Measurements from ENCODE around the gene HOXB2.

HOXB2 gene

DNA sequence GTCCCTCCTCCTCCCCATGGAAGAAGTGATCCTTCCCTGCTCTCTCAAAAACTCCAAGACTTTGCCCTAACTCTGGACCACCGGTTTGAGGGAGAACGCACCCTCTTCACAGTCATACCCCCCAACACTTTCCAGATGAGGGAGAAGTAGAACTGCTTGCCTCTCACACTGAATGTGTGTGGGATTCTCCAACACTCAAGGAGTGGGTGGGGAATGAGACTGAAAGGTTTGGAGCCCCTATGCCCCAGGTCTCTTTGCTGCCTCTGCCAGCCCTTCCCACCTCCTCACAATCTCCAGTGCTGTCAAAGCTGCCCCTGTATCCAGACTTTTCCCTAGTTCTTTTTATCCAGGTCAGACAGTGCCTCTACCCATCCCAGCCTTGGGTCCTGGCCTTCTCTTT is 21.8 kb upstream of the HOXB2 start:
- no peaks in the 10 kb centered on the region for H3K9me3 ChIP-seq (ENCODE audit: insufficient read depth, low read depth, low read length)
- peak overlapping the region; percentile 98 for H3K4me2 ChIP-seq (ENCODE audit: low read depth, low read length, poor library complexity, severe bottlenecking)
- peaks cover 82% of the 10 kb centered on the region for H4K20me1 ChIP-seq (ENCODE audit: insufficient read depth, low read length, poor library complexity, severe bottlenecking)
- H3K9ac ChIP-seq (ENCODE audit: low read depth, low read length, poor library complexity, severe bottlenecking), result peak overlapping the region; percentile 95
- H3K27me3 ChIP-seq (ENCODE audit: insufficient read depth, low read length, poor library complexity, severe bottlenecking), result no peaks in the 10 kb centered on the region
- H2AFZ ChIP-seq (ENCODE audit: low read length), result no peak overlapping the region
- peak overlapping the region; percentile 89 for H3K4me3 ChIP-seq (ENCODE audit: low read length, poor library complexity, severe bottlenecking)
- peaks cover 88% of the 10 kb centered on the region for H3K4me1 ChIP-seq (ENCODE audit: insufficient read depth, low read length, poor library complexity, severe bottlenecking)
- H3K9me2 ChIP-seq (replicated peaks; ENCODE audit: low read depth, low read length), result no peaks in the 10 kb centered on the region
- H3F3A ChIP-seq (ENCODE audit: low read depth), result peaks cover 11% of the 10 kb centered on the region
- peaks cover 82% of the 10 kb centered on the region for H3K36me3 ChIP-seq (ENCODE audit: insufficient read depth, low read length)
- H3K79me2 ChIP-seq (ENCODE audit: insufficient read depth, low read length), result peaks cover 100% of the 10 kb centered on the region
- TF ChIP-seq, protein P1, sequence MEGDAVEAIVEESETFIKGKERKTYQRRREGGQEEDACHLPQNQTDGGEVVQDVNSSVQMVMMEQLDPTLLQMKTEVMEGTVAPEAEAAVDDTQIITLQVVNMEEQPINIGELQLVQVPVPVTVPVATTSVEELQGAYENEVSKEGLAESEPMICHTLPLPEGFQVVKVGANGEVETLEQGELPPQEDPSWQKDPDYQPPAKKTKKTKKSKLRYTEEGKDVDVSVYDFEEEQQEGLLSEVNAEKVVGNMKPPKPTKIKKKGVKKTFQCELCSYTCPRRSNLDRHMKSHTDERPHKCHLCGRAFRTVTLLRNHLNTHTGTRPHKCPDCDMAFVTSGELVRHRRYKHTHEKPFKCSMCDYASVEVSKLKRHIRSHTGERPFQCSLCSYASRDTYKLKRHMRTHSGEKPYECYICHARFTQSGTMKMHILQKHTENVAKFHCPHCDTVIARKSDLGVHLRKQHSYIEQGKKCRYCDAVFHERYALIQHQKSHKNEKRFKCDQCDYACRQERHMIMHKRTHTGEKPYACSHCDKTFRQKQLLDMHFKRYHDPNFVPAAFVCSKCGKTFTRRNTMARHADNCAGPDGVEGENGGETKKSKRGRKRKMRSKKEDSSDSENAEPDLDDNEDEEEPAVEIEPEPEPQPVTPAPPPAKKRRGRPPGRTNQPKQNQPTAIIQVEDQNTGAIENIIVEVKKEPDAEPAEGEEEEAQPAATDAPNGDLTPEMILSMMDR (conservative IDR thresholded peaks at IDR 0.05; ENCODE audit: low read length), result no peak
- no peak for TF ChIP-seq EZH2phosphoT487 (IDR thresholded peaks at IDR 0.05; ENCODE audit: borderline replicate concordance)

DNA sequence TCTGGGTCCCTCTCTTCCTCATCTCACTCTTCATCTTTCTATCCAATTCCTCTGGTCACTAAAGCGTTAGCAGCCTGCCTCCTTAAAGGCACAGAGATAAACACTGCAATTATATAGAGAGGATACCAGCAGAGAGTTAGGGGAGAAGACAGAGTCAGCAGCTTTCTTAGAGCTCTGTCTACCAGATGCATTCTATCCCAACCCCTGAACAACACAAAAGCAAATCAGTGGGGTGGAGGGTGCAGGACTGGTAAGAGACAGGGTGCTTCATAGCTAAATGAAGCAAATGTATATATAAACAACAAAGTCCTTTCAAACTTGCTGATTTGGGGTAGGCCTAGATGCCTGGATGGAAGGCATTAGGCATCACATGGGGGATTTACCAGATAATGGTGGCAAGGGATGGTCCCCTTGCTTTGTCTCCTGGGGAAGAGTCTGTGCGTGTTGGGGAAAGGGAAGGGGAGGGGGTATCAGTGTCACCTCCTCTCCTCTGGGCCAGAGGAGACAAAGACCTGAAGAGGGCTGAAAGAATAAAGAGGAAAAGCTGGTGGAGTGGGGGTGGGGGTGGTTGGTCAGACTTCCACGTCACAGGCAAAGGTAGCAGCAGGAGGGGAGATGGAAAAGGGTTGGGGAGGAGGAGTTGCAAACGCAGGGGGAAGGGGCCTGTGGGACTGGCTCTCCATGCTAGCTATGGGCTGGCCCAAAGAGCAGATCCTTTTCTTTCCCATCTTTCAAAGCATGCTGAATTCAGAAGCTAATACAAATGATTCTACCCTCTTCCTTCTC is 21.2 kb upstream of the HOXB2 start:
- Histone ChIP-seq H3K27me3 (ENCODE audit: insufficient read depth, low read length, poor library complexity, severe bottlenecking) (no peaks in the 10 kb centered on the region), H3K9me3 (ENCODE audit: insufficient read depth, low read depth, low read length) (no peaks in the 10 kb centered on the region), H3K4me2 (ENCODE audit: low read depth, low read length, poor library complexity, severe bottlenecking) (peak overlapping the region; percentile 98), H3K4me3 (ENCODE audit: low read length, poor library complexity, severe bottlenecking) (peak overlapping the region; percentile 89), H3K9me2 (replicated peaks; ENCODE audit: low read depth, low read length) (no peaks in the 10 kb centered on the region), H3K36me3 (ENCODE audit: insufficient read depth, low read length) (peaks cover 82% of the 10 kb centered on the region), H3K4me1 (ENCODE audit: insufficient read depth, low read length, poor library complexity, severe bottlenecking) (peaks cover 89% of the 10 kb centered on the region), H4K20me1 (ENCODE audit: insufficient read depth, low read length, poor library complexity, severe bottlenecking) (peaks cover 86% of the 10 kb centered on the region), H3F3A (ENCODE audit: low read depth) (peaks cover 11% of the 10 kb centered on the region), H3K79me2 (ENCODE audit: insufficient read depth, low read length) (peaks cover 100% of the 10 kb centered on the region), H2AFZ (ENCODE audit: low read length) (no peak overlapping the region), H3K9ac (ENCODE audit: low read depth, low read length, poor library complexity, severe bottlenecking) (peak overlapping the region; percentile 95)
- TF ChIP-seq EZH2phosphoT487 (IDR thresholded peaks at IDR 0.05; ENCODE audit: borderline replicate concordance), result no peak
- TF ChIP-seq, protein P1 (conservative IDR thresholded peaks at IDR 0.05; ENCODE audit: low read length), result no peak

DNA sequence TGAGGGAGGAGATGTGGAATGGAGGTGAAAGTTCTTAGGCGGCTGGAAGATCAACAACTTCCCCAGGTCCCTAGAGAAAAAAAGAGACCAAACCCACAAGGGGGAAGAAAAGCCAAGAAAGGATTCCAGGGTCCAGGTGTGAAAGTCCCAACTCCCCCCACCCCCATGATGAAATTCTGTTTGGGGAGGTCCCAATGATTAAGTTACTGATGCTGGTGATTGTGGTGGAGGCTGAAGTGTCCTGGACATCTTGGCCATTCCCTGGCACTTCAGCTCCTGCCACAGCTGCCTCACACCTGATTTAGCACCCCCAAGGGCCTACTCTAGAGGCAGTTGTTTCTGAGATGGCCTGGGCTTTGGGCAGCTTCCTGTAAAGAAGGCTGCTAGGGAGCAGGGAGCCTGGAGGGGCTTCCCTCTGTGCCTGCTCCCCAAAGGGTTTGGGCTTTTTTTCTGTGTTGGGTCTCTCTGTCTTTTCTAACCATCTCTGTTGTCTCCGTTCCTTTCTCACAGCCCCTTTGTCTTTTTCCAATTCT is 20.2 kb upstream of the HOXB2 start:
- TF ChIP-seq, protein P1 (conservative IDR thresholded peaks at IDR 0.05; ENCODE audit: low read length), result no peak
- TF ChIP-seq EZH2phosphoT487 (IDR thresholded peaks at IDR 0.05; ENCODE audit: borderline replicate concordance), result no peak
- peaks cover 87% of the 10 kb centered on the region for H4K20me1 ChIP-seq (ENCODE audit: insufficient read depth, low read length, poor library complexity, severe bottlenecking)
- H3K4me1 ChIP-seq (ENCODE audit: insufficient read depth, low read length, poor library complexity, severe bottlenecking), result peaks cover 89% of the 10 kb centered on the region
- H3K9ac ChIP-seq (ENCODE audit: low read depth, low read length, poor library complexity, severe bottlenecking), result peak overlapping the region; percentile 95
- peak overlapping the region; percentile 98 for H3K4me2 ChIP-seq (ENCODE audit: low read depth, low read length, poor library complexity, severe bottlenecking)
- no peaks in the 10 kb centered on the region for H3K27me3 ChIP-seq (ENCODE audit: insufficient read depth, low read length, poor library complexity, severe bottlenecking)
- H2AFZ ChIP-seq (ENCODE audit: low read length), result no peak overlapping the region
- no peaks in the 10 kb centered on the region for H3K9me3 ChIP-seq (ENCODE audit: insufficient read depth, low read depth, low read length)
- H3K79me2 ChIP-seq (ENCODE audit: insufficient read depth, low read length), result peaks cover 100% of the 10 kb centered on the region
- H3F3A ChIP-seq (ENCODE audit: low read depth), result peaks cover 11% of the 10 kb centered on the region
- H3K9me2 ChIP-seq (replicated peaks; ENCODE audit: low read depth, low read length), result no peaks in the 10 kb centered on the region
- peaks cover 78% of the 10 kb centered on the region for H3K36me3 ChIP-seq (ENCODE audit: insufficient read depth, low read length)
- H3K4me3 ChIP-seq (ENCODE audit: low read length, poor library complexity, severe bottlenecking), result peak overlapping the region; percentile 89
